GM20000 (cell line): ENCODE measurements around the gene SPDYE4.

Source experiments
- DNase-seq: peaks from one replicate; pipeline ENCODE4 v3.0.0; 2012; ENCODE audit warnings: low spot score
- CTCF ChIP-seq: IDR thresholded peaks from 2 replicates; pipeline ENCODE4 v1.5.1; 2012; ENCODE audit warnings: mild to moderate bottlenecking, control low read depth; ENCODE audit errors: extremely low read depth, missing control alignments

The SPDYE4 gene

DNA sequence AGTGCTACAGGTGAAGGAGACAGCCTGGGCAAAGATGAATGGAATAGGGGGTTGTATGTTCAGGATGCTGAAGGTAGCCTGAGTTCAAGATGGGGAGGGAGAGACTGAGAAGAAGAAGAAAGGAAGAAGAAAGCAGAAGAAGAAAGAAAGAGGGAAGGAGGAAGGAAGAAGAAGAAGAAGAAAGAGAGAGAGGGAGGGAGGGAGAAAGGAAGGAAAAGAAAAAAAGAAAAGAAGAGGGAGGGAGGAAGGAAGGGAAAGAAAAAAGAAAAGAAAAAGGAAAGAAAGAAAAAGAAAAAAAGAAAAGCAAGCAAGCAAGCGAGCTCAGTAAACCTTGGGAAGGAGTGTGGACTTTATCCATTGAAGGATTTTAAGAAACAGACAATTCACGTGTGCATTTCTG, 21.6 kb downstream of the SPDYE4 start:
- no peak for TF ChIP-seq CTCF
- no peak for DNase-seq

- TF ChIP-seq CTCF: no peak
- DNase-seq: no peak
Measured at GRCh38 chr17:8736362-8736761, 22.0 kb downstream of the SPDYE4 start.

- no peak for DNase-seq
- no peak for TF ChIP-seq CTCF
Measured at GRCh38 chr17:8735336-8735939, 22.9 kb downstream of the SPDYE4 start.

GRCh38 chr17:8734876-8735275, 23.5 kb downstream of the SPDYE4 start:
- no peak for DNase-seq

GRCh38 chr17:8732406-8733085, 25.8 kb downstream of the SPDYE4 start:
- TF ChIP-seq CTCF: no peak
- no peak for DNase-seq

More at GRCh38 chr17:8734876-8735275, 23.5 kb downstream of the SPDYE4 start:
- no peak for TF ChIP-seq CTCF

GRCh38 chr17:8729860-8730259, 28.5 kb downstream of the SPDYE4 start:
- no peak for DNase-seq
- TF ChIP-seq CTCF: no peak

- TF ChIP-seq CTCF: no peak
- DNase-seq: no peak
Measured at GRCh38 chr17:8729421-8729820, 28.9 kb downstream of the SPDYE4 start.
